ENCODE results near the gene ILK. TPM values are rescaled to one million over a fixed set of nuclear protein-coding genes. Genes with fewer than 3 reads are reported as not detected.

Gene ILK
- total RNA-seq, 1 donor from 2014 or later: 192 TPM

GRCh38 chr11:6616596-6617250, 13.1 kb downstream of the ILK start:
- no peak for DNase-seq
- Histone ChIP-seq H3K27me3 (ENCODE audit: low read depth) (no peaks in the 10 kb centered on the region), H3K27ac (replicated peaks) (no peak overlapping the region), H3K4me1 (peaks cover 42% of the 10 kb centered on the region), H3K4me3 (no peak overlapping the region), H3K9me3 (replicated peaks) (no peaks in the 10 kb centered on the region), H3K36me3 (peaks cover 22% of the 10 kb centered on the region)
- no peak for TF ChIP-seq CTCF (IDR thresholded peaks at IDR 0.05; ENCODE audit: borderline replicate concordance)
- intact Hi-C loops (cut with micrococcal nuclease): no loop called here

- intact Hi-C loops (cut with micrococcal nuclease): no loop called here
- H3K4me1 ChIP-seq: peaks cover 40% of the 10 kb centered on the region
- peak overlapping the region; percentile 88 for H3K4me3 ChIP-seq
These were observed 13.8 kb downstream of the ILK start for GRCh38 chr11:6617315-6617781.

GRCh38 chr11:6618117-6619003, 14.8 kb downstream of the ILK start:
- Histone ChIP-seq H3K4me1 (peaks cover 30% of the 10 kb centered on the region), H3K36me3 (peaks cover 22% of the 10 kb centered on the region), H3K27ac (replicated peaks) (peak overlapping the region; percentile 85), H3K4me3 (peak overlapping the region; percentile 88), H3K27me3 (ENCODE audit: low read depth) (no peaks in the 10 kb centered on the region), H3K9me3 (replicated peaks) (no peaks in the 10 kb centered on the region)
- TF ChIP-seq CTCF (IDR thresholded peaks at IDR 0.05; ENCODE audit: borderline replicate concordance): no peak
- intact Hi-C loops (cut with micrococcal nuclease): no loop called here
- no peak for DNase-seq

More at GRCh38 chr11:6617315-6617781, 13.8 kb downstream of the ILK start:
- Histone ChIP-seq H3K36me3 (peaks cover 22% of the 10 kb centered on the region), H3K27me3 (ENCODE audit: low read depth) (no peaks in the 10 kb centered on the region), H3K9me3 (replicated peaks) (no peaks in the 10 kb centered on the region), H3K27ac (replicated peaks) (no peak overlapping the region)
- no peak for TF ChIP-seq CTCF (IDR thresholded peaks at IDR 0.05; ENCODE audit: borderline replicate concordance)
- DNase-seq: no peak

GRCh38 chr11:6619004-6619745, 15.6 kb downstream of the ILK start, which contains the start of gene TPP1:
Gene TPP1, minus strand, starts transcription at chr11:6619422. Its CDS starts 22 bp downstream, at chr11:6619400.
- DNase-seq: peak; percentile 88
- peaks cover 22% of the 10 kb centered on the region for H3K36me3 ChIP-seq
- intact Hi-C loops (cut with micrococcal nuclease): no loop called here

More at GRCh38 chr11:6619004-6619745, 15.6 kb downstream of the ILK start, which contains the start of gene TPP1:
- peak within 1 kb of the TSS; percentile 85 for H3K27ac ChIP-seq (replicated peaks)
- H3K4me1 ChIP-seq: peaks cover 29% of the 10 kb centered on the region
- no peak for TF ChIP-seq CTCF (IDR thresholded peaks at IDR 0.05; ENCODE audit: borderline replicate concordance)
- peak within 1 kb of the TSS; percentile 88 for H3K4me3 ChIP-seq
- H3K9me3 ChIP-seq (replicated peaks): no peaks in the 10 kb centered on the region
- H3K27me3 ChIP-seq (ENCODE audit: low read depth): no peaks in the 10 kb centered on the region
